Naive thymus-derived CD4-positive, alpha-beta T cell (primary cell): ENCODE measurements around the gene DDAH1. TPM values are rescaled to one million over a fixed set of nuclear protein-coding genes. Genes with fewer than 3 reads are reported as not detected.

ENCODE experiments used
- ATAC-seq: fragments of 150-1000 bp; cut with Tn5 transposase; 2 replicates; pipeline ENCODE4 v1.10.0; 2021; ENCODE audit warnings: mild to moderate bottlenecking, moderate library complexity
- CTCF ChIA-PET: fragments of 350-600 bp; sonication (Branson Sonifier 250); formaldehyde crosslinking; loops from one replicate; lab custom pipeline; 2021; ENCODE audit warnings: antibody characterized with exemption; lab: Charles Lee
- POLR2A ChIA-PET: fragments of 350-600 bp; sonication (Branson Sonifier 250); formaldehyde crosslinking; loops from one replicate; lab custom pipeline; 2021; ENCODE audit warnings: antibody characterized with exemption, inconsistent platforms; lab: Charles Lee
- DNase-seq, 9 donors: peaks; one replicate each; pipeline versions ENCODE4 v3.0.0 to v3.0.0-alpha.2; 2020 to 2022; ENCODE audit warnings: mixed read lengths in 1 of 9
- H3K27ac ChIP-seq: one replicate; pipeline ENCODE4 v1.7.0; 2013; ENCODE audit warnings: mild to moderate bottlenecking, low read depth, low read length, moderate library complexity
- H3K27me3 ChIP-seq, 2 donors: one replicate each; pipeline ENCODE4 v1.7.0; 2013; ENCODE audit warnings: low read length in 2 of 2, mild to moderate bottlenecking in 2 of 2, moderate library complexity in 2 of 2; ENCODE audit not compliant: control insufficient read depth in 2 of 2, insufficient read depth in 2 of 2
- H3K36me3 ChIP-seq, 3 experiments: 1 replicate in 2 of 3; 2 replicates in 1 of 3; pipeline ENCODE4 v1.7.0; 2013; ENCODE audit warnings: low read length in 3 of 3, mild to moderate bottlenecking in 3 of 3, moderate library complexity in 1 of 3; ENCODE audit not compliant: insufficient read depth in 3 of 3, control insufficient read depth in 2 of 3
- H3K4me1 ChIP-seq, 2 donors: one replicate each; pipeline ENCODE4 v1.7.0; 2013; ENCODE audit warnings: low read length in 2 of 2, mild to moderate bottlenecking in 2 of 2, moderate library complexity in 1 of 2; ENCODE audit not compliant: control insufficient read depth in 2 of 2, insufficient read depth in 2 of 2
- H3K4me3 ChIP-seq: 2 replicates; pipeline ENCODE4 v1.7.0; 2013; ENCODE audit warnings: mild to moderate bottlenecking, low read length
- H3K9me3 ChIP-seq, 3 experiments: 1 replicate in 2 of 3; 2 replicates in 1 of 3; pipeline ENCODE4 v1.7.0; 2013; ENCODE audit warnings: low read length in 3 of 3; ENCODE audit not compliant: control insufficient read depth in 2 of 3
- H3K27ac Mint-ChIP-seq, 9 donors: one replicate each; pipeline ENCODE4 v1.8.0; 2020 to 2022; ENCODE audit warnings: mixed read lengths in 9 of 9, mild to moderate bottlenecking in 8 of 9, moderate library complexity in 5 of 9, inconsistent platforms in 2 of 9
- H3K27me3 Mint-ChIP-seq, 5 donors: one replicate each; pipeline ENCODE4 v1.8.0; 2021 to 2022; ENCODE audit warnings: mixed read lengths in 5 of 5, mild to moderate bottlenecking in 1 of 5
- H3K36me3 Mint-ChIP-seq, 5 donors: one replicate each; pipeline ENCODE4 v1.8.0; 2020 to 2022; ENCODE audit warnings: mixed read lengths in 5 of 5, mild to moderate bottlenecking in 3 of 5, inconsistent platforms in 1 of 5
- H3K4me1 Mint-ChIP-seq, 7 donors: one replicate each; pipeline ENCODE4 v1.8.0; 2020 to 2022; ENCODE audit warnings: mixed read lengths in 7 of 7, mild to moderate bottlenecking in 3 of 7, inconsistent platforms in 1 of 7
- H3K4me3 Mint-ChIP-seq, 10 donors: one replicate each; pipeline ENCODE4 v1.8.0; 2020 to 2022; ENCODE audit warnings: mild to moderate bottlenecking in 10 of 10, mixed read lengths in 10 of 10, moderate library complexity in 6 of 10, inconsistent platforms in 2 of 10
- H3K9me3 Mint-ChIP-seq, 11 donors: one replicate each; pipeline ENCODE4 v1.8.0; 2020 to 2022; ENCODE audit warnings: mixed read lengths in 11 of 11, mild to moderate bottlenecking in 4 of 11, inconsistent platforms in 1 of 11, moderate library complexity in 1 of 11
- intact Hi-C, 2 donors: fragments of 100-400 bp; cut with micrococcal nuclease; formaldehyde crosslinking; loops; one replicate each; pipeline ENCODE4 v1.15.1; 2023
- polyA plus RNA-seq, 2 donors: library from polyadenylated mRNA; unstranded; fragments of 300-500 nt; fragmentation: Illumina TruSeq; gene quantifications; one replicate each; pipeline ENCODE4 v1.2.3, GENCODE V29; 2021
- total RNA-seq, 6 experiments: library from RNA in 5 of 6; stranded (reverse) in 5 of 6; gene quantifications; 1 replicate in 5 of 6; 2 replicates in 1 of 6; pipeline ENCODE4 v1.2.3 and lab custom pipeline; 2021 to 2026

The DDAH1 gene
- total and polyA plus RNA-seq, 7 experiments from 2014 or later = 0.08 TPM; not detected in 6

- Mint-ChIP-seq H3K36me3 (no peaks in the 10 kb centered on the region), H3K4me1 (peaks cover 0 to under 1% (median 0%) of the 10 kb centered on the region in 7 donors), H3K4me3 (no peak overlapping the region), H3K27me3 (peaks cover 12 to 32% (median 15%) of the 10 kb centered on the region in 5 donors), H3K27ac (no peak overlapping the region), H3K9me3 (peaks cover 0 to 1% (median 0%) of the 10 kb centered on the region in 11 donors)
- no peaks in the 10 kb centered on the region for H3K27me3 ChIP-seq
- DNase-seq (no peak), ATAC-seq (no peak)
- POLR2A ChIA-PET = no interaction called here
- intact Hi-C loops = no loop called here
- H3K9me3 ChIP-seq = no peaks in the 10 kb centered on the region
- H3K36me3 ChIP-seq = no peaks in the 10 kb centered on the region
- CTCF ChIA-PET = no interaction called here
- H3K27ac ChIP-seq = no peak overlapping the region
- no peak overlapping the region for H3K4me3 ChIP-seq
- H3K4me1 ChIP-seq = no peaks in the 10 kb centered on the region
Observed at GRCh38 chr1:85340427-85340826, 124.5 kb downstream of the DDAH1 start.

GRCh38 chr1:85339656-85340399 lies 125.1 kb downstream of the DDAH1 start:
- intact Hi-C loops = no loop called here
- Mint-ChIP-seq H3K9me3 (peaks cover 0 to 1% (median 0%) of the 10 kb centered on the region in 11 donors), H3K4me3 (no peak overlapping the region), H3K27ac (no peak overlapping the region), H3K27me3 (peaks cover 12 to 34% (median 15%) of the 10 kb centered on the region in 5 donors), H3K4me1 (peaks cover 2 to 6% (median 5%) of the 10 kb centered on the region in 7 donors), H3K36me3 (no peaks in the 10 kb centered on the region)
- no peak overlapping the region for H3K27ac ChIP-seq
- no peak overlapping the region for H3K4me3 ChIP-seq
- H3K36me3 ChIP-seq = no peaks in the 10 kb centered on the region
- H3K9me3 ChIP-seq = no peaks in the 10 kb centered on the region
- H3K27me3 ChIP-seq = no peaks in the 10 kb centered on the region
- no peaks in the 10 kb centered on the region for H3K4me1 ChIP-seq
- ChIA-PET POLR2A (no interaction called here), CTCF (no interaction called here)
- no peak for ATAC-seq
- DNase-seq = no peak

- POLR2A ChIA-PET = no interaction called here
- Histone ChIP-seq H3K4me1 (no peaks in the 10 kb centered on the region), H3K27ac (no peak overlapping the region), H3K36me3 (no peaks in the 10 kb centered on the region), H3K9me3 (no peaks in the 10 kb centered on the region), H3K4me3 (no peak overlapping the region), H3K27me3 (no peaks in the 10 kb centered on the region)
- intact Hi-C loops = no loop called here
- ATAC-seq (no peak), DNase-seq (no peak)
- H3K27me3 Mint-ChIP-seq = peaks cover 12 to 37% (median 15%) of the 10 kb centered on the region in 5 donors
- H3K4me1 Mint-ChIP-seq = peaks cover 8 to 14% (median 11%) of the 10 kb centered on the region in 7 donors
- peaks cover 0 to 7% (median 3%) of the 10 kb centered on the region in 11 donors for H3K9me3 Mint-ChIP-seq
- H3K4me3 Mint-ChIP-seq = no peak overlapping the region
- H3K36me3 Mint-ChIP-seq = peaks cover 0 to 5% (median 0%) of the 10 kb centered on the region in 5 donors
- H3K27ac Mint-ChIP-seq = no peak overlapping the region
- CTCF ChIA-PET = no interaction called here
Observed at GRCh38 chr1:85339089-85339488, 125.9 kb downstream of the DDAH1 start.

- DNase-seq (no peak), ATAC-seq (no peak)
- H3K36me3 ChIP-seq = no peaks in the 10 kb centered on the region
- Mint-ChIP-seq H3K4me1 (peaks cover 8 to 22% (median 15%) of the 10 kb centered on the region in 7 donors), H3K27ac (no peak overlapping the region), H3K36me3 (peaks cover 3 to 19% (median 9%) of the 10 kb centered on the region in 5 donors), H3K27me3 (peaks cover 0 to 36% (median 10%) of the 10 kb centered on the region in 5 donors), H3K4me3 (peak overlapping the region in 1 of 10 donors; percentile 39), H3K9me3 (peaks cover 0 to 26% (median 15%) of the 10 kb centered on the region in 11 donors)
- intact Hi-C loops = no loop called here
- CTCF ChIA-PET = no interaction called here
- no peaks in the 10 kb centered on the region for H3K27me3 ChIP-seq
- peaks cover 0 to 8% (median 0%) of the 10 kb centered on the region in 3 experiments for H3K9me3 ChIP-seq
- no peaks in the 10 kb centered on the region for H3K4me1 ChIP-seq
- H3K27ac ChIP-seq = no peak overlapping the region
- POLR2A ChIA-PET = no interaction called here
- no peak overlapping the region for H3K4me3 ChIP-seq
Observed at GRCh38 chr1:85334962-85335361, 130.0 kb downstream of the DDAH1 start.

GRCh38 chr1:85333186-85333585 lies 131.8 kb downstream of the DDAH1 start:
- peaks cover 0 to 26% (median 15%) of the 10 kb centered on the region in 11 donors for H3K9me3 Mint-ChIP-seq
- DNase-seq (no peak), ATAC-seq (no peak)
- CTCF ChIA-PET = no interaction called here
- Histone ChIP-seq H3K27ac (no peak overlapping the region), H3K27me3 (no peaks in the 10 kb centered on the region), H3K4me1 (no peaks in the 10 kb centered on the region), H3K36me3 (no peaks in the 10 kb centered on the region), H3K9me3 (peaks cover 0 to 8% (median 0%) of the 10 kb centered on the region in 3 experiments), H3K4me3 (no peak overlapping the region)
- H3K27ac Mint-ChIP-seq = peak overlapping the region in 1 of 9 donors; percentile 12
- H3K4me3 Mint-ChIP-seq = peak overlapping the region in 1 of 10 donors; percentile 10
- peaks cover 8 to 22% (median 15%) of the 10 kb centered on the region in 7 donors for H3K4me1 Mint-ChIP-seq
- peaks cover 3 to 19% (median 9%) of the 10 kb centered on the region in 5 donors for H3K36me3 Mint-ChIP-seq
- H3K27me3 Mint-ChIP-seq = peaks cover 0 to 37% (median 10%) of the 10 kb centered on the region in 5 donors
- POLR2A ChIA-PET = no interaction called here
- intact Hi-C loops = no loop called here

- ChIA-PET POLR2A (no interaction called here), CTCF (no interaction called here)
- Mint-ChIP-seq H3K9me3 (peaks cover 0 to 26% (median 15%) of the 10 kb centered on the region in 11 donors), H3K4me1 (peaks cover 8 to 22% (median 15%) of the 10 kb centered on the region in 7 donors), H3K27ac (no peak overlapping the region), H3K4me3 (no peak overlapping the region), H3K36me3 (peaks cover 3 to 19% (median 9%) of the 10 kb centered on the region in 5 donors), H3K27me3 (peaks cover 0 to 38% (median 6%) of the 10 kb centered on the region in 5 donors)
- Histone ChIP-seq H3K4me1 (no peaks in the 10 kb centered on the region), H3K27ac (no peak overlapping the region), H3K36me3 (no peaks in the 10 kb centered on the region), H3K9me3 (peaks cover 0 to 8% (median 0%) of the 10 kb centered on the region in 3 experiments), H3K4me3 (no peak overlapping the region), H3K27me3 (no peaks in the 10 kb centered on the region)
- no peak for DNase-seq
- intact Hi-C loops = no loop called here
- ATAC-seq = no peak
Observed at GRCh38 chr1:85332575-85332974, 132.4 kb downstream of the DDAH1 start.
